ENCODE data around the gene DTX3. TPM values are rescaled to one million over a fixed set of nuclear protein-coding genes. Genes with fewer than 3 reads are reported as not detected.

DTX3 gene
- total and polyA plus RNA-seq, 2 of the 13 experiments (the other 11 are each of a cell fraction or from before 2014, with no cell fraction given) = 9.0 to 27.2 TPM

DNA sequence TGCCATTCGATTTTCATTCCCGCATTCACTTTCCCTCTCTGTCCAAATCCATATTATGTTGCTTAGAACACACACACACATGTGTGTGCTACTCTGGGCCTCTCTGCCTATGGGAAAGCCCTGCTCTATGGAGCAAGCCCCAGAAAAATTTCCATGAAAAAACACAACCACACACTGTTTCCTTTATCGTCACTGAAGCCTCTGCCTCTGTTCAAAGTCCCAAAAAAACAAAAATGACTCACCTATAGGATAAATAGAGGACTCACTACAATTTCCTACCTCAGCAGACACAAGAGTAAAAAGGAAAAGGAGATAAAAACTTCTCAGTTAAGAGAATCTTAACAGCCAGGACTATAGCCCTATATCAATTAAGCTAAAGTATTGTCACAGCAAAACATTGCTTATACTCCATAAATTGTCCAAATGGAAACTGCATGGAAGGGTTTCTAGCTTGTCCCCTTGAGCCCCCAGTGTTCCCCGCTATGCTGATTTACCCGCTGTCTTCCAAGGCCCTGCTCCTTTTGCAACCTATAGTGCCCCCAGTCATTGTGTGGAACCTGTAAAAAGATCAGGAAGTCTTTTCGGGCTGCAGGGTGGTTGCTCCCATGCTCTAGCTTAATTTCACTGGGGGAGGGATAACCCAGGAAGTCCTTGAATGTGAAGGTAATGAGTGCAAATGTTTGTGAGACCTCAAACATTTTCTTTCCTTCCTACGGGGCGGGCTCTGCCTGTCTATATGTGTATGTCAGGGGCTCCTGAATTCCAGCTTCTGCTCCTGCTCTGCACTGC, 24.8 kb upstream of the DTX3 start (continued):
- TF ChIP-seq, protein P1, sequence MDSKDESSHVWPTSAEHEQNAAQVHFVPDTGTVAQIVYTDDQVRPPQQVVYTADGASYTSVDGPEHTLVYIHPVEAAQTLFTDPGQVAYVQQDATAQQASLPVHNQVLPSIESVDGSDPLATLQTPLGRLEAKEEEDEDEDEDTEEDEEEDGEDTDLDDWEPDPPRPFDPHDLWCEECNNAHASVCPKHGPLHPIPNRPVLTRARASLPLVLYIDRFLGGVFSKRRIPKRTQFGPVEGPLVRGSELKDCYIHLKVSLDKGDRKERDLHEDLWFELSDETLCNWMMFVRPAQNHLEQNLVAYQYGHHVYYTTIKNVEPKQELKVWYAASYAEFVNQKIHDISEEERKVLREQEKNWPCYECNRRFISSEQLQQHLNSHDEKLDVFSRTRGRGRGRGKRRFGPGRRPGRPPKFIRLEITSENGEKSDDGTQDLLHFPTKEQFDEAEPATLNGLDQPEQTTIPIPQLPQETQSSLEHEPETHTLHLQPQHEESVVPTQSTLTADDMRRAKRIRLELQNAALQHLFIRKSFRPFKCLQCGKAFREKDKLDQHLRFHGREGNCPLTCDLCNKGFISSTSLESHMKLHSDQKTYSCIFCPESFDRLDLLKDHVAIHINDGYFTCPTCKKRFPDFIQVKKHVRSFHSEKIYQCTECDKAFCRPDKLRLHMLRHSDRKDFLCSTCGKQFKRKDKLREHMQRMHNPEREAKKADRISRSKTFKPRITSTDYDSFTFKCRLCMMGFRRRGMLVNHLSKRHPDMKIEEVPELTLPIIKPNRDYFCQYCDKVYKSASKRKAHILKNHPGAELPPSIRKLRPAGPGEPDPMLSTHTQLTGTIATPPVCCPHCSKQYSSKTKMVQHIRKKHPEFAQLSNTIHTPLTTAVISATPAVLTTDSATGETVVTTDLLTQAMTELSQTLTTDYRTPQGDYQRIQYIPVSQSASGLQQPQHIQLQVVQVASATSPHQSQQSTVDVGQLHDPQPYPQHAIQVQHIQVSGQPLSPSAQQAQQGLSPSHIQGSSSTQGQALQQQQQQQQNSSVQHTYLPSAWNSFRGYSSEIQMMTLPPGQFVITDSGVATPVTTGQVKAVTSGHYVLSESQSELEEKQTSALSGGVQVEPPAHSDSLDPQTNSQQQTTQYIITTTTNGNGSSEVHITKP (CRISPR knock-in tag; IDR thresholded peaks at IDR 0.05; ENCODE audit: low read depth) = peak; percentile 66; the same call in 1 of the 2 replicates
- TF ChIP-seq SP5 (CRISPR knock-in tag; IDR thresholded peaks at IDR 0.05; ENCODE audit: borderline replicate concordance, low read depth) (no peak), EZH2 (conservative IDR thresholded peaks at IDR 0.05; ENCODE audit: low read depth, low read length) (no peak), SMAD3 (CRISPR knock-in tag; IDR thresholded peaks at IDR 0.05) (no peak), HNRNPUL1 (IDR thresholded peaks at IDR 0.05; ENCODE audit: low read depth, low read length) (no peak), SATB2 (CRISPR knock-in tag; IDR thresholded peaks at IDR 0.05) (no peak), ZNF572 (CRISPR knock-in tag; IDR thresholded peaks at IDR 0.05) (no peak), ZNF510 (CRISPR knock-in tag; IDR thresholded peaks at IDR 0.05; ENCODE audit: low read depth) (0 out of 2 replicates have a peak, but pooled peaks have one; percentile 11), EP300 (IDR thresholded peaks at IDR 0.05; ENCODE audit: low read depth in 2 of 2, low read length in 2 of 2) (peak in 1 of 2 experiments; percentile 75; a peak in 2 of 4 replicates), EP300 (CRISPR knock-in tag; IDR thresholded peaks at IDR 0.05; ENCODE audit: borderline replicate concordance) (no peak), BCL6 (CRISPR knock-in tag; IDR thresholded peaks at IDR 0.05) (peak; percentile 19; the same call in 1 of the 2 replicates), SP140L (CRISPR knock-in tag; IDR thresholded peaks at IDR 0.05; ENCODE audit: borderline replicate concordance) (no peak), ARNTL (CRISPR knock-in tag; IDR thresholded peaks at IDR 0.05) (no peak), HCFC1 (IDR thresholded peaks at IDR 0.05; ENCODE audit: low read depth, low read length) (no peak), TCF7 (IDR thresholded peaks at IDR 0.05; ENCODE audit: low read depth) (no peak), ZNF546 (CRISPR knock-in tag; conservative IDR thresholded peaks at IDR 0.05) (no peak), MEF2D (CRISPR knock-in tag; IDR thresholded peaks at IDR 0.05) (no peak)
- TF ChIP-seq, protein P2, sequence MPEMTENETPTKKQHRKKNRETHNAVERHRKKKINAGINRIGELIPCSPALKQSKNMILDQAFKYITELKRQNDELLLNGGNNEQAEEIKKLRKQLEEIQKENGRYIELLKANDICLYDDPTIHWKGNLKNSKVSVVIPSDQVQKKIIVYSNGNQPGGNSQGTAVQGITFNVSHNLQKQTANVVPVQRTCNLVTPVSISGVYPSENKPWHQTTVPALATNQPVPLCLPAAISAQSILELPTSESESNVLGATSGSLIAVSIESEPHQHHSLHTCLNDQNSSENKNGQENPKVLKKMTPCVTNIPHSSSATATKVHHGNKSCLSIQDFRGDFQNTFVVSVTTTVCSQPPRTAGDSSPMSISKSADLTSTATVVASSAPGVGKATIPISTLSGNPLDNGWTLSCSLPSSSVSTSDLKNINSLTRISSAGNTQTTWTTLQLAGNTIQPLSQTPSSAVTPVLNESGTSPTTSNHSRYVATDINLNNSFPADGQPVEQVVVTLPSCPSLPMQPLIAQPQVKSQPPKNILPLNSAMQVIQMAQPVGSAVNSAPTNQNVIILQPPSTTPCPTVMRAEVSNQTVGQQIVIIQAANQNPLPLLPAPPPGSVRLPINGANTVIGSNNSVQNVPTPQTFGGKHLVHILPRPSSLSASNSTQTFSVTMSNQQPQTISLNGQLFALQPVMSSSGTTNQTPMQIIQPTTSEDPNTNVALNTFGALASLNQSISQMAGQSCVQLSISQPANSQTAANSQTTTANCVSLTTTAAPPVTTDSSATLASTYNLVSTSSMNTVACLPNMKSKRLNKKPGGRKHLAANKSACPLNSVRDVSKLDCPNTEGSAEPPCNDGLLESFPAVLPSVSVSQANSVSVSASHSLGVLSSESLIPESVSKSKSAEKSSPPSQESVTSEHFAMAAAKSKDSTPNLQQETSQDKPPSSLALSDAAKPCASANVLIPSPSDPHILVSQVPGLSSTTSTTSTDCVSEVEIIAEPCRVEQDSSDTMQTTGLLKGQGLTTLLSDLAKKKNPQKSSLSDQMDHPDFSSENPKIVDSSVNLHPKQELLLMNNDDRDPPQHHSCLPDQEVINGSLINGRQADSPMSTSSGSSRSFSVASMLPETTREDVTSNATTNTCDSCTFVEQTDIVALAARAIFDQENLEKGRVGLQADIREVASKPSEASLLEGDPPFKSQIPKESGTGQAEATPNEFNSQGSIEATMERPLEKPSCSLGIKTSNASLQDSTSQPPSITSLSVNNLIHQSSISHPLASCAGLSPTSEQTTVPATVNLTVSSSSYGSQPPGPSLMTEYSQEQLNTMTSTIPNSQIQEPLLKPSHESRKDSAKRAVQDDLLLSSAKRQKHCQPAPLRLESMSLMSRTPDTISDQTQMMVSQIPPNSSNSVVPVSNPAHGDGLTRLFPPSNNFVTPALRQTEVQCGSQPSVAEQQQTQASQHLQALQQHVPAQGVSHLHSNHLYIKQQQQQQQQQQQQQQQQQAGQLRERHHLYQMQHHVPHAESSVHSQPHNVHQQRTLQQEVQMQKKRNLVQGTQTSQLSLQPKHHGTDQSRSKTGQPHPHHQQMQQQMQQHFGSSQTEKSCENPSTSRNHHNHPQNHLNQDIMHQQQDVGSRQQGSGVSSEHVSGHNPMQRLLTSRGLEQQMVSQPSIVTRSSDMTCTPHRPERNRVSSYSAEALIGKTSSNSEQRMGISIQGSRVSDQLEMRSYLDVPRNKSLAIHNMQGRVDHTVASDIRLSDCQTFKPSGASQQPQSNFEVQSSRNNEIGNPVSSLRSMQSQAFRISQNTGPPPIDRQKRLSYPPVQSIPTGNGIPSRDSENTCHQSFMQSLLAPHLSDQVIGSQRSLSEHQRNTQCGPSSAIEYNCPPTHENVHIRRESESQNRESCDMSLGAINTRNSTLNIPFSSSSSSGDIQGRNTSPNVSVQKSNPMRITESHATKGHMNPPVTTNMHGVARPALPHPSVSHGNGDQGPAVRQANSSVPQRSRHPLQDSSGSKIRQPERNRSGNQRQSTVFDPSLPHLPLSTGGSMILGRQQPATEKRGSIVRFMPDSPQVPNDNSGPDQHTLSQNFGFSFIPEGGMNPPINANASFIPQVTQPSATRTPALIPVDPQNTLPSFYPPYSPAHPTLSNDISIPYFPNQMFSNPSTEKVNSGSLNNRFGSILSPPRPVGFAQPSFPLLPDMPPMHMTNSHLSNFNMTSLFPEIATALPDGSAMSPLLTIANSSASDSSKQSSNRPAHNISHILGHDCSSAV (CRISPR knock-in tag; IDR thresholded peaks at IDR 0.05; ENCODE audit: borderline replicate concordance) = no peak

Data from HepG2 (cell line).